Measurements from ENCODE around the gene C2orf78.

Gene C2orf78

DNA sequence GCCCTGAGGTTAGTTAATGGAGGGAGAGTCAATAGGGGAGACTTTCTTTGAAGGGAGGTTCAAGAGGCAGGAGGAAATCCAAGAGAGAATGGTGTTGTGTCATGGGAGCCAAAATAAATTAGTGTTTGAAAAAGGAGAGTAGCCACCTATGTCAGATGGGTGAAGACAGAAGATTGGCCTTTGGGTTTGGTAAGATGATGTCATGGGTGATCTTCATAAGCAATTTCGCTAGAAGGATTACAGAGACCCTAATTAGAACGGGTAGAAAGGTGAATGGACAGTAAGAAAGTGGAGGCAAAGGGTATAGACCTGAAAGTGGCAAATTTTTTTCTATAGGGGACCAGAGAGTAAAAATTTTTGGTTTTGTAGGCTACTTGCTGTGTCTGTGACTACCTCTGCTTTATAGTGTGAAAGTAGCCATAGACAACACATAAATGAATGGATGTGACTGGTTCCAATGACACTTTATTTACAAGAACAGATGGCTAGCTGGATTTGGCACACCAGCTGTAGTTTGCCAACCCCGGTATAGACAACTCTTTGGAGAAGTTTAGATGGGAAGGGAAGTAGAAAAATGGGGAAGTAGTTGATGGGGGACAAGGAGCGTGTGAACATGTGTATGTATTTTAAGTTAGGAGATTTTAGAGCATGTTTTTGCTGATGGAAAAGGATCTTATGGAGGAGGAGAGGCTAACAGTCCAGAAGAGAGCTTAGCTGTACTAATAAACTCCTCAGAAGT, 54.0 kb downstream of the C2orf78 start:
- DNase-seq (ENCODE audit: low spot score) = no peak

DNA sequence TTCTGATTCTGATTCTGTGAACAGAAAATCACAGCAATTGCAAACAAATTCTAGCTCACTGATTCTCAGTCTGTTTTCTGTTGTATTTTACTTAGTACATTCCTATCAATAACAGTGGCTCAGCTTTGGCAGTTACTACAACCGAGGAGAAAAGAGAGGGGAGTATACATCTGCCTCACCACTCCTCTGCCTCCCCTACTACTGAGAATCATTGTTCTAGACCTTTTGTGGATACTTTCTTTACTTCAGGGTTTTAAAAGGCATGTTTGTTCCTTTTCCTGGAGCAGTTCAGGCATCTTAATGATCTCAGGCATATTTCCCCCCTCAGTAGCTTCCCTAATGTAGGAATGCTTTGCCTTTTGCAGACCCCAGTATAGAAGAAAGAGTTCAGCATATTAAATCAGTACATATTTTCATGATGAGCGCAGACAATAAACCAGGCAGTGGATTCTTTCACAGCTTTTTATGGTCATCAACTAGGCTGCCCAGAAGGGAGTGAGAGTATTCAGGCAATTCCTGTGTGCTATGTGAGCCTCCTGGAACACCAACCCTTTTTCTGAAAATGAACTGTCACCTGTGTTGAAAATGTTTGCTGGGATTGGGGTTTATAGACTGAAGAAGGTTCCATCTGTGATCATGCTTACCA, 55.0 kb downstream of the C2orf78 start:
- no peak for DNase-seq (ENCODE audit: low spot score)

DNA sequence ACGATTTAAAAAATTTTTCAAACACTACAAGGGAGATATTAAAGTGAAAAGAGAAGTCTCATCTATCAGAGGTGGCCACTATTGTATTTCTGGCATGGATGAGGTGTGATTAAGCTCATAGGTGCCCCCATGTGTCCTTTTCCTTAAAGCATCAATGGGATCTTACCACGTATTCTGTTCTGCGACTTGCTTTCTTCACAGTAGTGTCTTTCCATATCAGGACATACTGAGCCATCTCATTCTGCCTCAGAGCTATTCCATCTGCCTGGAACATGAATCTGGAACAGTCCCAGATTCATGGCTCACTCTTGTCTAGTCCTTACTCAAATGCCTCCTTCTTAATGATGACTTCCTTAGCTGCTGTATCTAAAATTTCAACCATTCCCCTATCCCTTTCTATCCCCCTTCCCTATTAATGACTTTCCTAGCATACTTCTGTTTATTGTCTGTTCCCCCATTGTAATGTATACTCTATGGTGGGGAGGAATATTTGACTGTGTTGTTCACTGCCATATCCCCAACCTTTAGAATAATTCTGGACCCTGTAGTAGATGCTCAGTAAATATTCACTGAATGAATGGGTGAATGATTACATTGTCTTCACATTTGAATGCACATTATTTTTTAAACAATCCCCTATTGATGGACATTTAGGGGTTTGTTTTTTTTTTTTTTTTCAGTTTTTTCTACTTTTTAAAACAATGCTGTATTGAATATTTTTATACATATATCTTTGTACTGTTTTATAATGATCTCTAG, 55.8 kb downstream of the C2orf78 start:
- DNase-seq (ENCODE audit: low spot score) = no peak

DNA sequence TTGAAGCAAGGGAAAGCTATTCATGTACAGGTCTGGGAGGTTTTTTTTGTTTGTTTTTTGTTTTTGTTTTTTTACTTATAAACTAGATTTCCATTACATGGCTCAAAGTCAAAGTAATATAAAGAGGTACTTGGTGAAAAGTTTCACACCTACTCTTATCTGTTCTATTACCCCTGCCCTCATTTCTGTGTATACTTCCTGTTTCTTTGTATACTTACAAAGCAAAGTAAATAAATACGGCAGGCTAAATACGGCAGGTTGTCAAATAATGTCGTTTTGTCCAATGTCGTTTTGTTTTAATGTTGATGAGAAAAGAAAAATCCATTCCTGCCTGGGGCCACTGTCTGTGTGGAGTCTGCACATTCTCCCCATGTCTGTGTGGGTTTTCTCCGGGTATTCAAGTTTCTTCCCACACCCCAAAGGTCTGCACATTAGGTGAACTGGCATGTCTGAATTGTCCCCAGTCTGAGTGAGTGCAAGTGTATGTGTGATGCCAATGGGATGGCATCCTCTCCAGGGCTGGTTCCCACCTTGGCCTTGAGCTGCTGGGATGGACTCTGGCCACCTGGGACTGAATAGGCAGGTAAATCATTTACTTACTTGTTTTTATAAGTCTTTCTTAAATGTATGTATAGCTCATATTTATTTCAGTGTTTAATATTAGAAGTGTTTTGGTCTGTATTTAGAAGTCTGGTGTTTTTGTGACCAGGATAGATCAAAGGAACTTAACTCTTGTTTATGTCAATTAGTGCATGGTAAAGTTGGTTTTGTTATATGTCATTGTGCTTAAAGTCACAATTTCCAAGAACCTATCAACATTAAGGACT, 58.1 kb downstream of the C2orf78 start:
- no peak for DNase-seq (ENCODE audit: low spot score)

DNA sequence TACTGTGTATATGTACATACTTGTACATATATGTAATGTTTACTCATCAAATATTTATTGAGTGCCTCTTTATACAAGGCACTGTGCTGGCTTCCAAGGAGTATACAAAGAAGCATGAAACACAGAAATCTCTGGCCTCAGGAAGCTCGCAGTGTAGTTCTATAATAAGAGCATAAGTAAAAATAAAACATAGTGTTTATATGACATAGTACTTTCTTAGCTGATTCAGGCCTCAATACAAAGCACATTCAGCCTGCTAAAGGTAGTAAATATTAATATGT, 58.7 kb downstream of the C2orf78 start:
- DNase-seq (ENCODE audit: low spot score) = no peak

DNA sequence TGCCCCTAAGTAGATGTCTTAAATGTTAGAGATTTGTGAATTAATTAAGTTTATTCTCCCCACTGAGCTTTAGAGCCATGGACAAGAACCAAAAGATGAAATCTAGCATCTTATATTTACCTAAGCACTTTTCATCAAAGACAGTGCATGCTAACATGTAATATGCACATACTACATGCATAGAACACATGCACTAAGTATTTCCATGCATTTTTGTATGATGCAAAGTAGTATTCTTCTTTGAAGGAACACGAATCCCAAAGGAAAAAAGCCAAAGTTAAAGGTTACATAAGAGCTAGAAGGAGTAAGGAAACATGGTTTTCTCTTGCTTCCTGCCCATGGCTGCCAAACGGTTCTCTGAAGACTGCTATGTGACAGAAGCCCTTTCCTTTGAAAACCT, 60.1 kb downstream of the C2orf78 start:
- no peak for DNase-seq (ENCODE audit: low spot score)

DNA sequence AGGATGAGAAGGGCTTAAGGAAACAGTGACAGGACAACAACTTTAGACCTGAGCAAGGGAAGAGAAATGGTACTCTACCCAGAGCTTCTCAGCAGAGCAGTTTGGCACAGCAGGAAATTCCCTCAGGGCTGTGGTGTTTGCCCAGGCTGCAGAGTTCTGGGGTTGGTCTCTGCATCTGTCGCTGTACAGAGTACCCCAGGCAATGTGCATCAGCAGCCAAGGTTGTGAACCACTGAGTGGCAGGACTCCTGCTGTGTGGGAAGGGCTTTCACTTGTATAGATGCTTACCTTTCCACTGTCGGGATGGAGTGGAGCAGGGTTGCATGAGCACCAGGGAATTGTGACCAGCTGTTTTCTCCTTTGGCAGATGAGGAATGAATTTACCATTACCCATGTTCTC, 66.0 kb downstream of the C2orf78 start:
- DNase-seq (ENCODE audit: low spot score) = no peak

DNA sequence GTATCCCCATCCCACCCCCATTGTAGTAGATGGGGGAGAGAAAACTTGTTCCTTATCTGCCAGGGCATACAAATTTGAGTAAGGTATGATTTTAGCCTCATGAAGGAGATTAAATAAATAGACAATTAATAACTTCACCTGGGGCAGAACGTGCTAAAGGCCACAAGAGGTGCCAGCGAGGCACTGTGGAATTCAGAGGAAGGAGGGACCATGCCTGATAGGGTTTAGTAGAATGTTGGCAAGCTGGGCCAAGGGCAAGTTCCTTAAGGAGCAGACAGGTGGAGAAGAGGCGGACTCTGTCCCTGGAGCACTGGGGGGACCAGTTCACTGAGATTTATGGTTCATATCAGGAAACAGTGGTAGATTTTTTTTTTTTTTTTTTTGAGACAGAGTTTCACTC, 67.3 kb downstream of the C2orf78 start:
- DNase-seq (ENCODE audit: low spot score) = peak; percentile 58

DNA sequence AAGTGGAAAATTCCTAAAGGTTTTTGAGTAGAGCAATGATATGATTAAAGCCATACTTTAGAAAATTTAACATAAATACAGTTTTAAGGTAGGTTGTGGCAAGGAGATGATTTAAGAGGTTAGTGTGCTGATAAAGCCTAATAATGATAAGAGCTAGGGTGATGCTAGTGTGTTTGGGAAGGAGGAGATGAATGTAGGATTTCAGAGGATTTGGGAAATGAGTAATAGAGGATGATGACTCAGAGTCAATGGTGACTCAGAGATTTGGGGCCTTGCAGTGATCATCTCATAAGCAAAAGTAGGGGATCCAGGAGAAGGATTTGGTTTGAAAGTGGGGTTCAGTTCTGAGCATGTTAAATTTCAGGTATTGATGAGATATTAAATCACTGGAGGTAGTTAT, 68.0 kb downstream of the C2orf78 start:
- DNase-seq (ENCODE audit: low spot score) = no peak

DNA sequence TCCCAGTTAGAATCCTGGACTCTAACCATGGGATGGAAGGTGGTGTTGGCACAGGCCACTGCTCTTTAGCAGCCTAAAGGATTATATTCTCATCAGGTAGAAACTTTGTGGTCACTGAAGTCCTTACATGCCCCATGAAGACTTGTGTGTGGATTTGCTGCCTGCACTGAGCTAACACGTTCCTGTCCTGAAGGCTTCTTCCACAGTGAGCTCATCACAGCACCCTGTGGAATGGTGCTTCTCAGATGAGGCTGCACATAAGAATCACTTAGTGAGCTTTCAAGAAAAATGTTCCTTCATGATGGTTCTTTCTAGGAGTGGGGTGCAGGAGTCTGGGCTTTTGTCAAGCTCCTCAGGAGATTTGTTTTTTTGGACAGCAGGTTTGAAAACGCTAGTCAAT, 71.5 kb downstream of the C2orf78 start:
- DNase-seq (ENCODE audit: low spot score) = no peak

DNA sequence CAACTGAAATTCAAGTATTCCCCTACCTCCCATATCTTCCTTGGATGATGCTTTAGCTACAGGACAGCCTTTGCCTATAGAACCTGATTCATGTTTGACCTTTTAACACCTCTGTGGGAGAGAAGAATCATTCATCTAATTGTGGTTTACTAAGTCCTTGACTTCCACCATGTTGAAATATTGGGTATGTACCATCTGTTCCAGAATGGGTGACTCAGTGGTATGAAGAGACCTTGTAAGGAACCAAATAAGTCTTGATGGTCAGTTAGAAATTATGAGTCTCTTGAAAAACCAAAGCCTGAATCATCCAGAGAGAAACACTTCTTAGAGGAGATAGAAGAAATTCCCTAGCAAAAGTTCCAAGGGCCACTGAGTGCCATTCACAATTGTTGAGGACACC, 72.2 kb downstream of the C2orf78 start:
- DNase-seq (ENCODE audit: low spot score) = no peak

DNA sequence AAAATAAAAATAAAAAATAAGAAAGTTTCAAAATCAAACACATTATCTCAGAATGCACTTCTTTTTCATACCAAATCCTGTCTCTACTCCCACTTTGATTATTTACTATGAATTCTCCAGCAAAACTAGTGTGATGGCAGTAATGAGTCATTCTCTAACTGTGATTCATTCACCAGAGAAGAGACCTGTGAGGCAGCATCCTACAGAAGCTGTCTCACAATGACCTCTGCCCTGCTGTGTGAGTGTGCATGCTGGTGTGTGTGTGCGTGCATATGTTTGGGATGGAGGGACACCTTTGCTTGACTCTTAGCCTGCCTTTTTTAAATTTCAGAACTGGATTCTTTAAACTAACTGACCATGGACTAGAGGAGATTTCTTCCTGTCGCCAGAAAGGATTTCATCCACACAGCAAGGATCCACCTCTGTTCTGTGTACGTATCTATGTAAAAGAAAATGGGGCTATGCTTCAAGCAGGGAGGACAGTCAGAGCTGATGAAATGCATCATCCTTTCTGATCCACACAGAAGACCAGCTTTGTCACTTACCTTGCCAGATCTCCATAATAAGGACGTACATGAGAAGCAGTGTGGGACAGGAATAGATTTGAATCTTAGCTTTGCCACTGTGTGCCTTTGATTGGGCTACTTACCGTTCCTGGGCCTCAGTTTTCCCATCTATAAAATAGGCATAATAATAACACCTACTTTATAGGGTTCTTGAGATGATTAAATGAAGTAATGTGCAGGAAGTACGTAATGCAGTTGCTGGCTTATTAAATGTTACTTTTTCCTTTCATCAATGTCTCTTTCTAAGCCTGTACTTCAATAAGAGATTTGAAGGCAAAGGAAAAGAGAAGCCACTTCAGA, 76.0 kb downstream of the C2orf78 start:
- DNase-seq (ENCODE audit: low spot score) = no peak

DNA sequence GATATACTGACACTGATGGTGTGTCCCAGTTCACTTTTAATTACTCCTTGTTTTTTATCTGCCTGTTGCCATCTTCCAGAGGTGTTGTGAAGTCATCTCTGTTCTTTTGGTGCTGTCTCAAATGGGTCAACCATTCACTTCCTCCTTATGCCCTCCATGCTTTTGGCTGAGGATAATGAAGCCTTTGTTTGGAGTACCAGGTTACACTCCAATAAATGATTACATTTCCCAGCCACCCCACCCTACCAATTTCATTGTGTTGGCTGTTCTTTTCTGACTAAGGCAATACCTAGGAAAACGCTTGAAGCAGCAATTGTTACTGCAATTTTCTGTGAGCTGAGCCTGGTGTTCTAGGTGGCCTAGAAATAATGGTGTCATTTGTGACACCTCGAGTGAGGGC, 79.0 kb downstream of the C2orf78 start:
- no peak for DNase-seq (ENCODE audit: low spot score)

Measured in NAMALWA (cell line).